GM23338 (cell line): ENCODE data around the gene CFDP1.

Experiments used
- CTCF ChIP-seq, 2 experiments: fragments of 200-600 bp in 1 of 2; sonication (generic) in 1 of 2; conservative IDR thresholded peaks; 2 replicates each; pipeline versions ENCODE4 v1.5.1 to v1.6.1; 2016 to 2017; ENCODE audit warnings: antibody characterized with exemption in 2 of 2, low read depth in 2 of 2, mild to moderate bottlenecking in 2 of 2, moderate library complexity in 1 of 2
- EZH2phosphoT487 ChIP-seq: fragments of 200-600 bp; sonication (generic); IDR thresholded peaks from one replicate; pipeline ENCODE4 v1.8.1; 2018; ENCODE audit warnings: antibody characterized with exemption; ENCODE audit not compliant: unreplicated experiment
- REST ChIP-seq: IDR thresholded peaks from one replicate; pipeline ENCODE4 v1.6.1; 2018; ENCODE audit warnings: antibody characterized with exemption; ENCODE audit not compliant: unreplicated experiment
- ZNF114 ChIP-seq: fragments of 250-450 bp; sonication (Bioruptor Pico); IDR thresholded peaks from 2 replicates; pipeline ENCODE4 v1.5.0; 2020; ENCODE audit warnings: mild to moderate bottlenecking, moderate library complexity

GRCh38 chr16:75286389-75286788 is 146.9 kb downstream of the CFDP1 start:
- TF ChIP-seq CTCF (conservative IDR thresholded peaks at IDR 0.05; ENCODE audit: low read depth in 2 of 2) (no peak), REST (no peak), ZNF114 (no peak), EZH2phosphoT487 (no peak)
